Brain microvascular endothelial cell (primary cell): Measurements from ENCODE around the gene AVP.
"Not testable (repeated sequence)": the region's sequence is repeated elsewhere in the genome, so short reads cannot be mapped to it uniquely, and the experiment has no call there.

Source experiments
- DNase-seq: peaks from one replicate; pipeline ENCODE4 v3.0.0-alpha.2; 2020
- H3K27ac ChIP-seq: fragments of 250-450 bp; sonication (Bioruptor Pico); 2 replicates; pipeline ENCODE4 v1.5.1; 2020; ENCODE audit warnings: mild to moderate bottlenecking, moderate library complexity
- H3K27me3 ChIP-seq: fragments of 250-450 bp; sonication (Bioruptor Pico); replicated peaks from 2 replicates; pipeline ENCODE4 v1.5.1; 2020; ENCODE audit warnings: mild to moderate bottlenecking
- H3K36me3 ChIP-seq: fragments of 250-450 bp; sonication (Bioruptor Pico); replicated peaks from 2 replicates; pipeline ENCODE4 v1.5.1; 2020; ENCODE audit warnings: mild to moderate bottlenecking
- H3K4me3 ChIP-seq: 2 replicates; pipeline ENCODE4 v1.5.1; 2011; ENCODE audit warnings: low read depth, mild to moderate bottlenecking, control low read depth, low read length, moderate library complexity
- in situ Hi-C: cut with HindIII; loops from 2 replicates; pipeline ENCODE4 v1.10.0; 2017; ENCODE audit warnings: low sequenced_read_pairs, low pct_ligation_motif_present
- TF ChIP-seq, protein P1 (sequence below): IDR thresholded peaks from 2 replicates; pipeline ENCODE4 v1.5.1; 2011; ENCODE audit warnings: low read depth, mild to moderate bottlenecking, moderate library complexity, low read length, control low read depth, inconsistent platforms; ENCODE audit errors: missing control alignments

The AVP gene

DNA sequence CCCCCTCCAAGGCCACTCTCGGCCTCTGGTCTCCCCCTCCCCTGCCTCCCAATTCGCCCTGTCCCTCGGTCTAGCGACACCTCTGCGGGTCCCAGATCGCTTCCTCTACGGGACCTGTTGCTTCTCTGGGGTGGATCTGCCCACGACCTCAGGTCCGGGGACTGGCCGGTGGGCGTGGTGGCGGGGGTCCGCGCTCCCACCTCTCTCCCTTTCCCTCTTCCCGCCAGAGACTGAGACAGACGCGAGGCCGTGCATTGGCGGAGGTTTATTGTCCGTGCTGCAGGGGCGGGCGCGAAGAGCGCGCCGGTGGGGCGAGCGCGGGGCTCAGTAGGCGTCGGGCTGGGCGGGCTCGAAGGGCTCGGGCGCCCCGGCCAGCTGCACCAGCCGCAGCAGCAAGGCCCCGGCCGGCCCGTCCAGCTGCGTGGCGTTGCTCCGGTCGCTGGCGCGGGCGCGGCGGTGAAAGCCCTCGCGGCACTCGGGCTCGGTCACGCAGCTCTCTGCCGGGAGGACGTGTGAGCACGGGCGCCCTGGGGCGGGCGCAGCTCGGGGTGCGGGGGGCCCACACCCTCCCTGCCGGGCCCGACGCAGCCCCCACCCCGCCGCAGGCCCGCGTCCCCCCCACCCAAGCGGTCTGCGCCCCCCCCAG, 2.1 kb downstream of the AVP start:
- Histone ChIP-seq H3K4me3 (no peak overlapping the region), H3K36me3 (no peaks in the 10 kb centered on the region), H3K27ac (no peak overlapping the region), H3K27me3 (peaks cover 36% of the 10 kb centered on the region)
- in situ Hi-C loops: no loop called here
- no peak for DNase-seq
- TF ChIP-seq, protein P1, sequence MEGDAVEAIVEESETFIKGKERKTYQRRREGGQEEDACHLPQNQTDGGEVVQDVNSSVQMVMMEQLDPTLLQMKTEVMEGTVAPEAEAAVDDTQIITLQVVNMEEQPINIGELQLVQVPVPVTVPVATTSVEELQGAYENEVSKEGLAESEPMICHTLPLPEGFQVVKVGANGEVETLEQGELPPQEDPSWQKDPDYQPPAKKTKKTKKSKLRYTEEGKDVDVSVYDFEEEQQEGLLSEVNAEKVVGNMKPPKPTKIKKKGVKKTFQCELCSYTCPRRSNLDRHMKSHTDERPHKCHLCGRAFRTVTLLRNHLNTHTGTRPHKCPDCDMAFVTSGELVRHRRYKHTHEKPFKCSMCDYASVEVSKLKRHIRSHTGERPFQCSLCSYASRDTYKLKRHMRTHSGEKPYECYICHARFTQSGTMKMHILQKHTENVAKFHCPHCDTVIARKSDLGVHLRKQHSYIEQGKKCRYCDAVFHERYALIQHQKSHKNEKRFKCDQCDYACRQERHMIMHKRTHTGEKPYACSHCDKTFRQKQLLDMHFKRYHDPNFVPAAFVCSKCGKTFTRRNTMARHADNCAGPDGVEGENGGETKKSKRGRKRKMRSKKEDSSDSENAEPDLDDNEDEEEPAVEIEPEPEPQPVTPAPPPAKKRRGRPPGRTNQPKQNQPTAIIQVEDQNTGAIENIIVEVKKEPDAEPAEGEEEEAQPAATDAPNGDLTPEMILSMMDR: no peak

DNA sequence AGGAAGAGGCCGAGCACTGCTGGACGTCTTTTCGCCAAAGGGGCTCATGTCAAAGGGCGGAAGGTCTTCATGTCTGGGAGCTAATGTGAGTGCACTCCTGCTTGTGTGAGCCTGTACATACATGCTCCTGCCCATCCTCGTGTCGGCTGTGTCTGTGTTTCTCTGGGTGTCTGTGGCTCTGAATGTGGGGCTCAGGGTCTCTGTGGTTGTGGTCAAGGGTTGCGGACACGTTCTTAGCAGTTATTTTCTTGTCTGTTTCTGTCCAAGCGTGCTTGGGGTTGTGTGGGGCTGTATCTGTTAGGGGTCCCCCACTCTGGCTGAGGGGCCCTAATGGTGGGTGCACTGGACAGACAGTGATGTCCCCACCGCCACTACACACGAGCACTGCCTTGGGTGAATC, 2.9 kb downstream of the AVP start:
- no peak for DNase-seq
- Histone ChIP-seq H3K36me3 (no peaks in the 10 kb centered on the region), H3K27me3 (peaks cover 36% of the 10 kb centered on the region), H3K4me3 (no peak overlapping the region), H3K27ac (no peak overlapping the region)
- TF ChIP-seq, protein P1: no peak
- in situ Hi-C loops: no loop called here

DNA sequence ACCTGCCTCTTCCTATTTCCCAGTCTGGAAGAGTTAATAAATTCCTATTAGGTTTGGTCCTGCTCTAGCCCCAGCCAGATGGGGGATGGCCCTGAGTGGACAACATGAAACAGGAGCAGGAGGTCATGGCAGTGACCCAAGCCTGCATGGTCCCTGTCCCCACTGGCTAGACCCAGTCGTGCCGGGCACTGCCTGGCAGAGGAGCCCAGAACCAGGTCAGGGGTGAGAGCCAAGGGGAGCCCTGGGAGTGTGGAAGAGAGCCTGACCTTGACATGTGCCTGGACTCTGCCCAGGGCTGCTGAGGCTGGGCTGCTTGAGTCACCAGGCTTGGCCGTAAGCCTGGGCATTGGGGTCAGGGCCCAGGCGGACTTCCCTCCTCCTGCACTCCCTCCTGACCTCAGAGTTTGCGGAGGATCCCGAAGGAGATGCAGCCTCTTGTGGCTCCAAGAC, 3.6 kb downstream of the AVP start:
- Histone ChIP-seq H3K27ac (no peak overlapping the region), H3K36me3 (no peaks in the 10 kb centered on the region), H3K27me3 (peaks cover 36% of the 10 kb centered on the region), H3K4me3 (no peak overlapping the region)
- TF ChIP-seq, protein P1: no peak
- in situ Hi-C loops: no loop called here
- DNase-seq: no peak

- Histone ChIP-seq H3K27ac (no peak overlapping the region), H3K36me3 (no peaks in the 10 kb centered on the region), H3K4me3 (no peak overlapping the region), H3K27me3 (peaks cover 21% of the 10 kb centered on the region)
- TF ChIP-seq, protein P1: no peak
- no peak for DNase-seq
- in situ Hi-C loops: no loop called here
Measured at GRCh38 chr20:3077618-3078134, 6.8 kb downstream of the AVP start.

DNA sequence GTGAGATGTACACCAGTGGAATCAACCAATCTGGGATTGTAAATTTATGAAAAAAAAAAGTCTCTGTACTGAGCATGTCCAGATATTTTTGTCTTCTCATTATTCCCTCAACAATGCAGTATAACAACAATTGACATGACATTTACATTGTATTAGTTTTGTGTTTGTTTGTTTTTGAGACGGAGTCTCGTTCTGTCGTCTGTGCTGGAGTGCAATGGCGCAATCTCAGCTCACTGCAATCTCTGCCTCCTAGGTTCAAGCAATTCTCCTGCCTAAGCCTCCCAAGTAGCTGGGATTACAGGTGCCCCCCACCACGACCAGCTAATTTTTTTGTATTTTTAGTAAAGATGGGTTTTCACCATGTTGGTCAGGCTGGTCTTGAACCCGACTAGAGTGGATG, 9.2 kb downstream of the AVP start:
- H3K27ac ChIP-seq, DNase-seq, H3K27me3 ChIP-seq, H3K36me3 ChIP-seq, in situ Hi-C loops, H3K4me3 ChIP-seq: not testable (repeated sequence)

DNA sequence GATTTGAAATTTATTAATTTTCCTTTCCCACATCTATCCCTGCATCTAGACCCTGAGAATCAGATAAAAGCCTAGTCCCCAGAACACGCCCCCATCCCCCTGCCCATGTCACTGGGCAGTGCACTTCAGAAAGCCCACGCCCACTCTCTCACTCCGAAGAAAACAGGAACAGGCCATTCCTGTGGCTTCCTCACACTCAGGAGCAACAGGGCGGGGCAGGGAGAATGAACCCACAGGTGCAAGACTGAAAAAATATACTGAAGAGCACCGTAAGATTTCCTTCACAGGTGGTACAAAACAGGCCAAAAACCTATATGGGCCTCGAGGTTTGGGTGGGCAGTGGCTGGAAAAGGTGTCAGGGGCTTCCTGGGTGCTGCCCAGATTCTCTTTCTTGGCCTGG, 9.7 kb downstream of the AVP start:
- no peak for DNase-seq
- H3K4me3 ChIP-seq: no peak overlapping the region
- in situ Hi-C loops: no loop called here

DNA sequence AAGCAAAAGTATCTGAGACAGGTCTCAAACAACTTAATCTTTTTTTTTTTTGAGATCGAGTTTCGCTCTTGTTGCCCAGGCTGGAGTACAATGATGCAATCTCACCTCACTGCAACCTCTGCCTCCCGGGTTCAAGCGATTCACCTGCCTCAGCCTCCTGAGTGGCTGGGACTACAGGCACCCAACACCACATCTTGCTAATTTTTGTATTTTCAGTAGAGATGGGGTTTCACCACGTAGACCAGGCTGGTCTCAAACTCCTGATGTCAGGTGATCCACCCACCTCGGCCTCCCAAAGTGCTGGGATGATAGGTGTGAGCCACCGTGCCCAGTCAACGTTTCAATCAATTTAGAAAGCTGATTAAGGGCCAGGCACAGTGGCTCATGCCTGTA, 11.3 kb downstream of the AVP start:
- DNase-seq, H3K27me3 ChIP-seq, H3K4me3 ChIP-seq, H3K36me3 ChIP-seq, in situ Hi-C loops, H3K27ac ChIP-seq: not testable (repeated sequence)

More for the DNA sequence above, 9.7 kb downstream of the AVP start:
- H3K27me3 ChIP-seq: peaks cover 7% of the 10 kb centered on the region
- H3K27ac ChIP-seq: no peak overlapping the region
- TF ChIP-seq, protein P1: no peak
- no peaks in the 10 kb centered on the region for H3K36me3 ChIP-seq
